Measurements from ENCODE around the gene JAZF1.

The JAZF1 gene

GRCh38 chr7:28165261-28165660 lies 15.3 kb downstream of the JAZF1 start:
- no peak for DNase-seq

GRCh38 chr7:28163949-28164348 lies 16.6 kb downstream of the JAZF1 start:
- no peak for DNase-seq

- no peak for DNase-seq
Observed at GRCh38 chr7:28161331-28161730, 19.3 kb downstream of the JAZF1 start.

- DNase-seq = no peak
Observed at GRCh38 chr7:28160551-28160991, 20.0 kb downstream of the JAZF1 start.

- no peak for DNase-seq
Observed at GRCh38 chr7:28157831-28158416, 22.7 kb downstream of the JAZF1 start.

- DNase-seq = no peak
Observed at GRCh38 chr7:28157076-28157745, 23.4 kb downstream of the JAZF1 start.

- no peak for DNase-seq
Observed at GRCh38 chr7:28156401-28156800, 24.2 kb downstream of the JAZF1 start.

GRCh38 chr7:28155964-28156363 lies 24.6 kb downstream of the JAZF1 start:
- no peak for DNase-seq

GRCh38 chr7:28155019-28155660 lies 25.5 kb downstream of the JAZF1 start:
- peak; percentile 26 for DNase-seq

- DNase-seq = no peak
Observed at GRCh38 chr7:28152594-28152993, 28.0 kb downstream of the JAZF1 start.

GRCh38 chr7:28151965-28152364 lies 28.6 kb downstream of the JAZF1 start:
- peak; percentile 46 for DNase-seq

- no peak for DNase-seq
Observed at GRCh38 chr7:28149291-28150101, 31.1 kb downstream of the JAZF1 start.

- DNase-seq = no peak
Observed at GRCh38 chr7:28145931-28146330, 34.7 kb downstream of the JAZF1 start.

- DNase-seq = no peak
Observed at GRCh38 chr7:28145090-28145626, 35.4 kb downstream of the JAZF1 start.

GRCh38 chr7:28144266-28144665 lies 36.3 kb downstream of the JAZF1 start:
- DNase-seq = no peak

- DNase-seq = no peak
Observed at GRCh38 chr7:28142650-28143049, 37.9 kb downstream of the JAZF1 start.

- no peak for DNase-seq
Observed at GRCh38 chr7:28140979-28141378, 39.6 kb downstream of the JAZF1 start.

- DNase-seq = no peak
Observed at GRCh38 chr7:28138837-28139236, 41.8 kb downstream of the JAZF1 start.

- DNase-seq = no peak
Observed at GRCh38 chr7:28137463-28137862, 43.1 kb downstream of the JAZF1 start.

- DNase-seq = no peak
Observed at GRCh38 chr7:28136885-28137284, 43.7 kb downstream of the JAZF1 start.

GRCh38 chr7:28136420-28136819 lies 44.2 kb downstream of the JAZF1 start:
- DNase-seq = no peak

GRCh38 chr7:28135760-28136159 lies 44.8 kb downstream of the JAZF1 start:
- DNase-seq = no peak

GRCh38 chr7:28135315-28135714 lies 45.3 kb downstream of the JAZF1 start:
- DNase-seq = no peak
